Measurements from ENCODE around the gene TEKT1. TPM values are rescaled to one million over a fixed set of nuclear protein-coding genes. Genes with fewer than 3 reads are reported as not detected.

The TEKT1 gene
- total and polyA plus RNA-seq, 2 experiments from 2014 or later: not detected

DNA sequence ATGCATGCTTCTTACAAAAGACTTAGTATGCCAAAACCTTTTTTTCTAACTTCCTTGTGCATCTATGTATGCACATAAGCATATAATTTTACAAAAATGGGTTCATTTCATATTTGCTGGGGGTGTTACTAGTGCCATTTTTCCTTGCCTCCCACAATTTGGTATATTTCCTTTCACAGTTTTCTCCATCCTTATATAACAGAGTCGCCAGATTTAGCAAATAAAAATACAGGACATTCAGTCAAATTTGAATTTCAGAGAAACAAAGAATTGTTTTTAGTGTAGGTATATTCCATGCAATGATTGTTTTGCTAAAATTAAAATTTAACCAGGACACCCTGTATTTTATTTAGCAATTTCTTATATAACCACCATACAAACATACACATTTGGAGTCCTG lies 59.5 kb downstream of the TEKT1 start:
- no peak overlapping the region for H3K4me3 ChIP-seq
- H3K27me3 ChIP-seq (ENCODE audit: insufficient read depth): peaks cover 22% of the 10 kb centered on the region
- H2AFZ ChIP-seq: no peak overlapping the region
- H3K36me3 Mint-ChIP-seq (ENCODE audit: low read depth): no peaks in the 10 kb centered on the region; the same call in 1 of the 3 replicates
- TF ChIP-seq STAT1 (IDR thresholded peaks at IDR 0.05; ENCODE audit: unreplicated experiment) (no peak), CTCF (conservative IDR thresholded peaks at IDR 0.05; ENCODE audit: low read depth in 2 of 2) (no peak), ZNF114 (CRISPR knock-in tag; IDR thresholded peaks at IDR 0.05) (no peak), JUNB (IDR thresholded peaks at IDR 0.05; ENCODE audit: unreplicated experiment) (no peak), ZNF462 (CRISPR knock-in tag; IDR thresholded peaks at IDR 0.05) (no peak), REST (IDR thresholded peaks at IDR 0.05; ENCODE audit: unreplicated experiment) (no peak), ZNF331 (CRISPR knock-in tag; IDR thresholded peaks at IDR 0.05; ENCODE audit: low read depth) (no peak), CREB1 (CRISPR knock-in tag; IDR thresholded peaks at IDR 0.05; ENCODE audit: low read depth) (no peak), EZH2phosphoT487 (IDR thresholded peaks at IDR 0.05; ENCODE audit: unreplicated experiment) (no peak), NANOG (IDR thresholded peaks at IDR 0.05; ENCODE audit: borderline replicate concordance) (no peak), EZH2 (IDR thresholded peaks at IDR 0.05; ENCODE audit: low read depth, unreplicated experiment) (no peak), POLR2AphosphoS5 (IDR thresholded peaks at IDR 0.05; ENCODE audit: low read depth) (no peak)
- TF ChIP-seq, protein P1, sequence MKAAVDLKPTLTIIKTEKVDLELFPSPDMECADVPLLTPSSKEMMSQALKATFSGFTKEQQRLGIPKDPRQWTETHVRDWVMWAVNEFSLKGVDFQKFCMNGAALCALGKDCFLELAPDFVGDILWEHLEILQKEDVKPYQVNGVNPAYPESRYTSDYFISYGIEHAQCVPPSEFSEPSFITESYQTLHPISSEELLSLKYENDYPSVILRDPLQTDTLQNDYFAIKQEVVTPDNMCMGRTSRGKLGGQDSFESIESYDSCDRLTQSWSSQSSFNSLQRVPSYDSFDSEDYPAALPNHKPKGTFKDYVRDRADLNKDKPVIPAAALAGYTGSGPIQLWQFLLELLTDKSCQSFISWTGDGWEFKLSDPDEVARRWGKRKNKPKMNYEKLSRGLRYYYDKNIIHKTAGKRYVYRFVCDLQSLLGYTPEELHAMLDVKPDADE (IDR thresholded peaks at IDR 0.05): no peak
- peaks cover 22% of the 10 kb centered on the region for H3K9me3 Mint-ChIP-seq
- H3K27me3 Mint-ChIP-seq (ENCODE audit: insufficient read depth, low read depth, poor library complexity): peaks cover 20% of the 10 kb centered on the region
- peaks cover 5% of the 10 kb centered on the region; the same call in 1 of the 2 replicates for H3K9me2 ChIP-seq (ENCODE audit: insufficient read depth)
- H3K79me2 ChIP-seq (replicated peaks; ENCODE audit: insufficient read depth): no peaks in the 10 kb centered on the region
- ATAC-seq (no peak), DNase-seq (ENCODE audit: low spot score) (no peak)
- H3K4me1 ChIP-seq (ENCODE audit: insufficient read depth): no peaks in the 10 kb centered on the region
- no peak overlapping the region for H3K27ac ChIP-seq (ENCODE audit: low read depth)
- no peaks in the 10 kb centered on the region for H3F3A ChIP-seq (replicated peaks; ENCODE audit: low read depth)
- no peak overlapping the region for H3K27ac Mint-ChIP-seq
- no peak overlapping the region for H3K4me3 Mint-ChIP-seq
- no peaks in the 10 kb centered on the region for H4K20me1 ChIP-seq (replicated peaks; ENCODE audit: insufficient read depth)
- peaks cover 3% of the 10 kb centered on the region; the same call in 1 of the 3 replicates for H3K4me1 Mint-ChIP-seq
- no peak overlapping the region for H3K4me2 ChIP-seq
- H3K36me3 ChIP-seq (ENCODE audit: insufficient read depth): peaks cover 4% of the 10 kb centered on the region; the same call in 1 of the 2 replicates

Data from GM23338 (cell line).